ENCODE results near the gene HSPA12B. TPM values are rescaled to one million over a fixed set of nuclear protein-coding genes. Genes with fewer than 3 reads are reported as not detected.

The HSPA12B gene
- total RNA-seq: not detected in 2 replicates
- long read RNA-seq: 0 reads

- Mint-ChIP-seq H3K4me3 (ENCODE audit: unreplicated experiment) (peak within 1 kb of the TSS; percentile 40), H3K9me3 (ENCODE audit: unreplicated experiment) (no peaks in the 10 kb centered on the region), H3K4me1 (ENCODE audit: unreplicated experiment) (peaks cover 7% of the 10 kb centered on the region), H3K27ac (ENCODE audit: unreplicated experiment) (no peak within 1 kb of the TSS), H3K27me3 (ENCODE audit: unreplicated experiment) (peaks cover 14% of the 10 kb centered on the region), H3K36me3 (ENCODE audit: unreplicated experiment) (no peaks in the 10 kb centered on the region)
- no peak for DNase-seq (ENCODE audit: extremely low spot score, unreplicated experiment)
- no peak for TF ChIP-seq CTCF (IDR thresholded peaks at IDR 0.05)
Observed at GRCh38 chr20:3732327-3733118, at the start of gene HSPA12B. Gene HSPA12B (plus strand): TSS chr20:3732685. CDS start chr20:3738675, 5,990 bp downstream.

- Mint-ChIP-seq H3K36me3 (ENCODE audit: unreplicated experiment) (no peaks in the 10 kb centered on the region), H3K4me3 (ENCODE audit: unreplicated experiment) (no peak overlapping the region), H3K27me3 (ENCODE audit: unreplicated experiment) (no peaks in the 10 kb centered on the region), H3K9me3 (ENCODE audit: unreplicated experiment) (no peaks in the 10 kb centered on the region), H3K27ac (ENCODE audit: unreplicated experiment) (no peak overlapping the region), H3K4me1 (ENCODE audit: unreplicated experiment) (peaks cover 16% of the 10 kb centered on the region)
- no peak for DNase-seq (ENCODE audit: extremely low spot score, unreplicated experiment)
- no peak for TF ChIP-seq CTCF (IDR thresholded peaks at IDR 0.05)
Observed at GRCh38 chr20:3685341-3685740, 47.1 kb upstream of the HSPA12B start.

- Mint-ChIP-seq H3K4me3 (ENCODE audit: unreplicated experiment) (no peak overlapping the region), H3K27ac (ENCODE audit: unreplicated experiment) (no peak overlapping the region), H3K36me3 (ENCODE audit: unreplicated experiment) (no peaks in the 10 kb centered on the region), H3K4me1 (ENCODE audit: unreplicated experiment) (peaks cover 5% of the 10 kb centered on the region), H3K9me3 (ENCODE audit: unreplicated experiment) (no peaks in the 10 kb centered on the region), H3K27me3 (ENCODE audit: unreplicated experiment) (no peaks in the 10 kb centered on the region)
- DNase-seq (ENCODE audit: extremely low spot score, unreplicated experiment): no peak
- no peak for TF ChIP-seq CTCF (IDR thresholded peaks at IDR 0.05)
Observed at GRCh38 chr20:3686421-3686820, 46.1 kb upstream of the HSPA12B start.

GRCh38 chr20:3686867-3687321, 45.6 kb upstream of the HSPA12B start:
- Mint-ChIP-seq H3K4me1 (ENCODE audit: unreplicated experiment) (peaks cover 5% of the 10 kb centered on the region), H3K27ac (ENCODE audit: unreplicated experiment) (no peak overlapping the region), H3K36me3 (ENCODE audit: unreplicated experiment) (no peaks in the 10 kb centered on the region), H3K9me3 (ENCODE audit: unreplicated experiment) (no peaks in the 10 kb centered on the region), H3K4me3 (ENCODE audit: unreplicated experiment) (no peak overlapping the region), H3K27me3 (ENCODE audit: unreplicated experiment) (no peaks in the 10 kb centered on the region)
- no peak for DNase-seq (ENCODE audit: extremely low spot score, unreplicated experiment)
- TF ChIP-seq CTCF (IDR thresholded peaks at IDR 0.05): no peak

GRCh38 chr20:3687655-3688054, 44.8 kb upstream of the HSPA12B start:
- H3K9me3 Mint-ChIP-seq (ENCODE audit: unreplicated experiment): no peaks in the 10 kb centered on the region
- no peak for TF ChIP-seq CTCF (IDR thresholded peaks at IDR 0.05)
- H3K27ac Mint-ChIP-seq (ENCODE audit: unreplicated experiment): no peak overlapping the region
- no peaks in the 10 kb centered on the region for H3K36me3 Mint-ChIP-seq (ENCODE audit: unreplicated experiment)
- peaks cover 3% of the 10 kb centered on the region for H3K4me1 Mint-ChIP-seq (ENCODE audit: unreplicated experiment)
- H3K27me3 Mint-ChIP-seq (ENCODE audit: unreplicated experiment): no peaks in the 10 kb centered on the region
- H3K4me3 Mint-ChIP-seq (ENCODE audit: unreplicated experiment): no peak overlapping the region
- DNase-seq (ENCODE audit: extremely low spot score, unreplicated experiment): no peak

Data from osteocyte (in vitro differentiated cells).